Right lobe of liver (tissue), 6 donors: ENCODE measurements around the gene ZNF618. TPM values are rescaled to one million over a fixed set of nuclear protein-coding genes. Genes with fewer than 3 reads are reported as not detected.
A peak's percentile ranks its signal among the peaks of the same experiment; 100 is the strongest.
"Not testable (repeated sequence)": the region's sequence is repeated elsewhere in the genome, so short reads cannot be mapped to it uniquely, and the experiment has no call there.

ENCODE experiments used
- ATAC-seq, 4 donors: fragments of 200-7000 bp; cut with Tn5 transposase; one replicate each; pipeline ENCODE4 v1.9.1; 2020; ENCODE audit warnings: mild to moderate bottlenecking in 4 of 4, moderate library complexity in 4 of 4
- DNase-seq, 3 donors: peaks; one replicate each; pipeline ENCODE4 v3.0.0-alpha.2; 2020
- H3K27ac ChIP-seq, 3 donors: fragments of 200-600 bp; one replicate each; pipeline ENCODE4 v1.8.0; 2022
- H3K27me3 ChIP-seq, 2 donors: fragments of 200-600 bp; one replicate each; pipeline ENCODE4 v1.8.0; 2022
- H3K36me3 ChIP-seq, 4 donors: fragments of 200-600 bp; sonication (generic) in 1 of 4; one replicate each; pipeline versions ENCODE4 v1.5.1 to v1.8.0; 2017 to 2022; ENCODE audit warnings: control low read depth in 1 of 4
- H3K4me1 ChIP-seq, 4 donors: fragments of 200-600 bp; sonication (generic) in 1 of 4; one replicate each; pipeline versions ENCODE4 v1.5.1 to v1.8.0; 2017 to 2022; ENCODE audit warnings: control low read depth in 1 of 4
- H3K4me3 ChIP-seq, 3 donors: fragments of 200-600 bp; one replicate each; pipeline ENCODE4 v1.8.0; 2022
- H3K9me3 ChIP-seq, 4 donors: fragments of 200-600 bp; sonication (generic) in 1 of 4; one replicate each; pipeline versions ENCODE4 v1.5.1 to v1.8.0; 2017 to 2022; ENCODE audit warnings: control low read depth in 1 of 4
- CTCF ChIP-seq, 4 donors: fragments of 200-600 bp in 3 of 4; fragments of 450-650 bp in 1 of 4; IDR thresholded peaks; one replicate each; pipeline versions ENCODE4 v1.5.1 to v1.8.0; 2016 to 2022; ENCODE audit warnings: antibody characterized with exemption in 4 of 4, mild to moderate bottlenecking in 2 of 4
- POLR2A ChIP-seq: fragments of 450-650 bp; IDR thresholded peaks from one replicate; pipeline ENCODE4 v1.6.1; 2017; ENCODE audit warnings: antibody characterized with exemption, mild to moderate bottlenecking
- WGBS: methylation state at CpG from one replicate; pipeline ENCODE4 v1.1.6; 2018; ENCODE audit warnings: low coverage, low lambda C conversion rate; ENCODE audit not compliant: insufficient coverage; ENCODE audit errors: missing lambda C conversion rate; 5-methylcytosine and 5-hydroxymethylcytosine counted together
- intact Hi-C, 2 donors: fragments of 100-400 bp; cut with DNase I; formaldehyde crosslinking; loops; one replicate each; pipeline versions ENCODE4 v1.11.2 to v1.14.1; 2022
- total RNA-seq, 6 experiments: library from RNA; depleted of rRNA in 2 of 6; stranded (reverse); fragments of >200 nt in 2 of 6; fragmentation: NEBNext Ultra II Directional in 3 of 6; extraction: Animal tissue kit (Norgen Biotek cat#: 25700) in 3 of 6; gene quantifications; one replicate each; pipeline versions ENCODE4 v1.1.0 to v1.2.4, GENCODE V29; 2016 to 2023
- donor health status: DM: no; HTN: yes; CAD: no.
- donor health status: DM: no; HTN: no; CAD: no.
- donor health status: DM: no; HTN: no; CAD: no.
- donor health status: DM: no; HTN: yes; CAD: no.
- donor health status: DM: no; HTN: yes; CAD: no.

The ZNF618 gene
- total RNA-seq, 6 experiments from 2014 or later: 2.9 to 7.9 (median 6.0) TPM

GRCh38 chr9:114037961-114038723 is 162.0 kb downstream of the ZNF618 start:
- H3K27me3 ChIP-seq: no peaks in the 10 kb centered on the region
- no peak overlapping the region for H3K4me3 ChIP-seq
- WGBS: 95% methylated on average over 8 of the region's 19 CpGs
- peaks cover 0 to 11% (median 3%) of the 10 kb centered on the region in 4 donors for H3K36me3 ChIP-seq
- ATAC-seq (no peak), DNase-seq (peak in 1 of 3 donors; percentile 27)
- no peak overlapping the region for H3K27ac ChIP-seq
- intact Hi-C loops: loop anchor here in 1 of 2 donors (10.0 kb wide), 1 partner anchor 233 kb away; no protein-coding TSS in a partner anchor
- H3K4me1 ChIP-seq: no peaks in the 10 kb centered on the region
- TF ChIP-seq CTCF (IDR thresholded peaks at IDR 0.05): no peak
- TF ChIP-seq POLR2A: no peak
- H3K9me3 ChIP-seq: no peaks in the 10 kb centered on the region

GRCh38 chr9:114038724-114039313 is 162.7 kb downstream of the ZNF618 start:
- intact Hi-C loops: loop anchor here in 1 of 2 donors (10.0 kb wide), 1 partner anchor 234 kb away; no protein-coding TSS in a partner anchor
- no peak for DNase-seq
- peaks cover 0 to 11% (median 3%) of the 10 kb centered on the region in 4 donors for H3K36me3 ChIP-seq

DNA sequence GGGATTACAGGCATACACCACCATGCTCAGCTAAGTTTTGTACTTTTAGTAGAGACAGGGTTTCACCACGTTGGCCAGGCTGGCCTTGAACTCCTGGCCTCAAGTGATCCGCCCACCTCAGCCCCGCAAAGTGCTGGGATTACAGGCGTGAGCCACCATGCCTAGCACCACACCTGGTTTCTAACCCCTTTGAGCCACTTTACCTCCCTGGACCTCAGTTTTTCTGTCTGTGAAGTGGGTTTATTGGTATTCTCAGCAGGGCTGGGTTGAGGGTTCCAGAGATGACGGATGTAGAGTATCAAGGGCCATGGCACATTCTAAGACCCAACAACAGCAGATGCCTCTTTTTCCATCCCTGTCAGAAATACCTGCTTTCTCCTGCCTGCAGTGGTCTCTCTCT is 163.4 kb downstream of the ZNF618 start:
- intact Hi-C loops: loop anchor here in 1 of 2 donors (10.0 kb wide), 1 partner anchor 235 kb away; no protein-coding TSS in a partner anchor

More at GRCh38 chr9:114038724-114039313, 162.7 kb downstream of the ZNF618 start:
- no peak for TF ChIP-seq CTCF (IDR thresholded peaks at IDR 0.05)
- no peak for TF ChIP-seq POLR2A
- Histone ChIP-seq H3K27ac (no peak overlapping the region), H3K4me3 (no peak overlapping the region), H3K4me1 (no peaks in the 10 kb centered on the region), H3K27me3 (no peaks in the 10 kb centered on the region), H3K9me3 (no peaks in the 10 kb centered on the region)
- 82% methylated on average over 8 of the region's 13 CpGs for WGBS
- no peak for ATAC-seq

DNA sequence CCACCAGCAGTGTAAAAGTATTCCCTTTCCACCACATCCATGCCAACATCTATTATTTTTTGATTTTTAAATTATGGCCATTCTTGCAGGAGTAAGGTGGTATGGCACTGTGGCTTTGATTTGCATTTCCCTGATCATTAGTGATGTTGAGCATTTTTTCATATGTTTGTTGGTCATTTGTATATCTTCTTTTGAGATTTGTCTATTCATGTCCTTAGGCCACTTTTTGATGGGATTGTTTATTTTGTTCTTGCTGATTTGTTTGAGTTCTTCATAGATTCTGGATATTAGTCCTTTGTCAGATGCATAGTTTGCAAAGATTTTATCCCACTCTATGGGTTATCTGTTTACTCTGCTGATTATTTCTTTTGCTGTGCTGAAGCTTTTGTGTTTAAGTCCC is 167.6 kb downstream of the ZNF618 start:
- H3K4me1 ChIP-seq, ATAC-seq, H3K9me3 ChIP-seq, H3K27ac ChIP-seq, H3K4me3 ChIP-seq, intact Hi-C loops, H3K36me3 ChIP-seq, H3K27me3 ChIP-seq, DNase-seq: not testable (repeated sequence)

More for the DNA sequence above, 163.4 kb downstream of the ZNF618 start:
- Histone ChIP-seq H3K9me3 (no peaks in the 10 kb centered on the region), H3K27me3 (no peaks in the 10 kb centered on the region), H3K4me1 (no peaks in the 10 kb centered on the region), H3K4me3 (no peak overlapping the region), H3K36me3 (peaks cover 0 to 11% (median 3%) of the 10 kb centered on the region in 4 donors), H3K27ac (no peak overlapping the region)
- DNase-seq (no peak), ATAC-seq (no peak)
- TF ChIP-seq CTCF (IDR thresholded peaks at IDR 0.05) (no peak), POLR2A (no peak)
- WGBS: 47% methylated on average over 3 of the region's 5 CpGs

- H3K27ac ChIP-seq: no peak overlapping the region
- TF ChIP-seq POLR2A (no peak), CTCF (IDR thresholded peaks at IDR 0.05) (no peak)
- no peaks in the 10 kb centered on the region for H3K27me3 ChIP-seq
- peaks cover 0 to 5% (median 2%) of the 10 kb centered on the region in 4 donors for H3K36me3 ChIP-seq
- ATAC-seq (no peak), DNase-seq (no peak)
- intact Hi-C loops: no loop called here
- H3K4me1 ChIP-seq: no peaks in the 10 kb centered on the region
- H3K9me3 ChIP-seq: no peaks in the 10 kb centered on the region
- WGBS: 96% methylated on average over 4 of the region's 4 CpGs
- H3K4me3 ChIP-seq: no peak overlapping the region
Observed at GRCh38 chr9:114046237-114046755, 170.2 kb downstream of the ZNF618 start.
